AG04449 (cell line): ENCODE measurements around the gene GOLT1A.

Experiments used
- CTCF ChIA-PET: fragments of 350-600 bp; formaldehyde crosslinking; extraction: SDS; loops from one replicate; lab custom pipeline; 2021; ENCODE audit warnings: antibody characterized with exemption; lab: Yijun Ruan, JAX
- POLR2A ChIA-PET: fragments of 400-600, 350-600 bp; formaldehyde crosslinking; extraction: SDS; loops from one replicate; lab custom pipeline; 2020; ENCODE audit warnings: antibody characterized with exemption, inconsistent platforms; lab: Yijun Ruan, JAX
- DNase-seq: peaks from one replicate; pipeline ENCODE4 v3.0.0-alpha.2; 2010; ENCODE audit warnings: low read depth, low spot score
- H3K4me3 ChIP-seq: 2 replicates; pipeline ENCODE4 v1.5.1; 2011; ENCODE audit warnings: low read depth, mild to moderate bottlenecking, control low read depth, low read length
- TF ChIP-seq, protein P1 (sequence below): IDR thresholded peaks from one replicate; pipeline ENCODE4 v1.5.1; 2011; ENCODE audit warnings: mild to moderate bottlenecking, moderate library complexity, low read length, control low read depth, inconsistent platforms; ENCODE audit not compliant: insufficient read depth; ENCODE audit errors: missing control alignments

Gene GOLT1A

GRCh38 chr1:204216880-204217647 lies 3.3 kb upstream of the GOLT1A start:
- DNase-seq = no peak
- H3K4me3 ChIP-seq = no peak overlapping the region
- ChIA-PET CTCF (interaction anchor here (1.0 to 8.1 kb wide), 12 partner anchors 11 to 590 kb away, joined by 3 to 319 read pairs (median 30); partner anchors contain the start of genes PIK3C2B and PLEKHA6), POLR2A (no interaction called here)
- TF ChIP-seq, protein P1, sequence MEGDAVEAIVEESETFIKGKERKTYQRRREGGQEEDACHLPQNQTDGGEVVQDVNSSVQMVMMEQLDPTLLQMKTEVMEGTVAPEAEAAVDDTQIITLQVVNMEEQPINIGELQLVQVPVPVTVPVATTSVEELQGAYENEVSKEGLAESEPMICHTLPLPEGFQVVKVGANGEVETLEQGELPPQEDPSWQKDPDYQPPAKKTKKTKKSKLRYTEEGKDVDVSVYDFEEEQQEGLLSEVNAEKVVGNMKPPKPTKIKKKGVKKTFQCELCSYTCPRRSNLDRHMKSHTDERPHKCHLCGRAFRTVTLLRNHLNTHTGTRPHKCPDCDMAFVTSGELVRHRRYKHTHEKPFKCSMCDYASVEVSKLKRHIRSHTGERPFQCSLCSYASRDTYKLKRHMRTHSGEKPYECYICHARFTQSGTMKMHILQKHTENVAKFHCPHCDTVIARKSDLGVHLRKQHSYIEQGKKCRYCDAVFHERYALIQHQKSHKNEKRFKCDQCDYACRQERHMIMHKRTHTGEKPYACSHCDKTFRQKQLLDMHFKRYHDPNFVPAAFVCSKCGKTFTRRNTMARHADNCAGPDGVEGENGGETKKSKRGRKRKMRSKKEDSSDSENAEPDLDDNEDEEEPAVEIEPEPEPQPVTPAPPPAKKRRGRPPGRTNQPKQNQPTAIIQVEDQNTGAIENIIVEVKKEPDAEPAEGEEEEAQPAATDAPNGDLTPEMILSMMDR = no peak

- TF ChIP-seq, protein P1 = no peak
- ChIA-PET POLR2A (no interaction called here), CTCF (interaction anchor here (0.9 to 8.1 kb wide), 18 partner anchors 10 to 591 kb away, joined by 3 to 319 read pairs (median 10); partner anchors contain the start of genes PIK3C2B and PLEKHA6)
- no peak overlapping the region for H3K4me3 ChIP-seq
- no peak for DNase-seq
Observed at GRCh38 chr1:204216236-204216635, 2.4 kb upstream of the GOLT1A start.

GRCh38 chr1:204212715-204213114 lies 1.1 kb downstream of the GOLT1A start:
- ChIA-PET POLR2A (no interaction called here), CTCF (interaction anchor here (0.9 to 8.1 kb wide), 4 partner anchors 46 to 169 kb away, joined by 3 to 319 read pairs (median 19); partner anchors contain the start of gene PLEKHA6)
- TF ChIP-seq, protein P1 = no peak
- no peak overlapping the region for H3K4me3 ChIP-seq
- DNase-seq = no peak

GRCh38 chr1:204211046-204211445 lies 2.7 kb downstream of the GOLT1A start:
- TF ChIP-seq, protein P1 = no peak
- POLR2A ChIA-PET = no interaction called here
- CTCF ChIA-PET = interaction anchor here (2.8 to 3.9 kb wide), 4 partner anchors 13 to 151 kb away, joined by 8 to 67 read pairs (median 29); partner anchors contain the start of genes PLEKHA6 and REN

DNA sequence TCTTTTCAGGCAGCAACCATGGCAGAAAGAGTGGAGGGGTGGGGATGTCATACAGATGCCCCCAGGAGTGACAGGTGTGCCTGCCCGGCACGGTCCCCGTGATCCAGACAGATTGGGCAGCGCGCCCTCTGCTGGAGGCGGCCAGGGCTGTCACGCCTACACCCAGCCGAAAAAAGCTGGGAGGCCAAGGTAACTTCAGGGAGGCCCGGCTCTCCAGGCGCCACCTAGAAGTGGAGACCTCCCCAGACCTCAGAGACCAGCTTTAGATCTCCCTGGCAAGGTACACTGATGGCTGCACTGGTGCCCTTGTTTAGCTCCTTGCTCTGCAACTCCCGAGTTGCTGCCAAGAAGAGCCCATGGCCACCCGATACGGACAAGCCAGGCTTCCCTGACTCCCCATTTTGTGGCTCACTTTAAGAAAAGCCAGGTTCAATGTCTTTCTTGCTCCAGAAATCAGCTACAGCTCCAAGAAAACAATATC lies 6.6 kb downstream of the GOLT1A start:
- TF ChIP-seq, protein P1 = peak; percentile 94
- H3K4me3 ChIP-seq = no peak overlapping the region
- POLR2A ChIA-PET = interaction anchor here (0.6 kb wide), 1 partner anchor 44 kb away, joined by 3 read pairs; no protein-coding TSS in a partner anchor
- CTCF ChIA-PET = interaction anchor here (0.6 to 12.7 kb wide), 70 partner anchors 9 to 600 kb away, joined by 3 to 548 read pairs (median 6); partner anchors contain the start of genes ETNK2, GOLT1A, KISS1 and PLEKHA6
- no peak for DNase-seq

More at GRCh38 chr1:204211046-204211445, 2.7 kb downstream of the GOLT1A start:
- no peak for DNase-seq
- no peak overlapping the region for H3K4me3 ChIP-seq

DNA sequence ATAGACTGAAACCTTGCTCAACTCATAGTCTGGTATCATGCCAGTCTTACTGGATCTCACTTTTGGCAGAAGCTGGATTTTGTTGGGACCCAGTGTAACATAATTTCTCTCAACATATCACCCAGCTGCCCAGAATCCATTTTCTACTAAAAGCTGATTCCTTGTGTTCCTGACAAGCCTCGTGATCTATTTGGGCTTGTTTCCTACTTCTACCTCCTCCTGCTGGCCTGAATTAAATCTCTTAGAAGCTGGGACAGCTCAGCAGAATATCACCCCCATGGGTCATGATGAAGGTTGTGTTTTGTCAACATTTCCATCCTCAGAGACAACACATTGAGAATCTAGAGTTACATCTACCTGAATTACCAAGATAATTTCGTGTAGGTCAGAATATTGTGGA lies 7.7 kb downstream of the GOLT1A start:
- TF ChIP-seq, protein P1 = peak; percentile 13
- H3K4me3 ChIP-seq = no peak overlapping the region
- CTCF ChIA-PET = interaction anchor here (0.6 to 12.7 kb wide), 46 partner anchors 8 to 601 kb away, joined by 3 to 548 read pairs (median 14); partner anchors contain the start of genes ETNK2, GOLT1A, KISS1 and PLEKHA6
- no peak for DNase-seq
- POLR2A ChIA-PET = no interaction called here
